ENCODE measurements around the gene PRIMA1.

The PRIMA1 gene

DNA sequence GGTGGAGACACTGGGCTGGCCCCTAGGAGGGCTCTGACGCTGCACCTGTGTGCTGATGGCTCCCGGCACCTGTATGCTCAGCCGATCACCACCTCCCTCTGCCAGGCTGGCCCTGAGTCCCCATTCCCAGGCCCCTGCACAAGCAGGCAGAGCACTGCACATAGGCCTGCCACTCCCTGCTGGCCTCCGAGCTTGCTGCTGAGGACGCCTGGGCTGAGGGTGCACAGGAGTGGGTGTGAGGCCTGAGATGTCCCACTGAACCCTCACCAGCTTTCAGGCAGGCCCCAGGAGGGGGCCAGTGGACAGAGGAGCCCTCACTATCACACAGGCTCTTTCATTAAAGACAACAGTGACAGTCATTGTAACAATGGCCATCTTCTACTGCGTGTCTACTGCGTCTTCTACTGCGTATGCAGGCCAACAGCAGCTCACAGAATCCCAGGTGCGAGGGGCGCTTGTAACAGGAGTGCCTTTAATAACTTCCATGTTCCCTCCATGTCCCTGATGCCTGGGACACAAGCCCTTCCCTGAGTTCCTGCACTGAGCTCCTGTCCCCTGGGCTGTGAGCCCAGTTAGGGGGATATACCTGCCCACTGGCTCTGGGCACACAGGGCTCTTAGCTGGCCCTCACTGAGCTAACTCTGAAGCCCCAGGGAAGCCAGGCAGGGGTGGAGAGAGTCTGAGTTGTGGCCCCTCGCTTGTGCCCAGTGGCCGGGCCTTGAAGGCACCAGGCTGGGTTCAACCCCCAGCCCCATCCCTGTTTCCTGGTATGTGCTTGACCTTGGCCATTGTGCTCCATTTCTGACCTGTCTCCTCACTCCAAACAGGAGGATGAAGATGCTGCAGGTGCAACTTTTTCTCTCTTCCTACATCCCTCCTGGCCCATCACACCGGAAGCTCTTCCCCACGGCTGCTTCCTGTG lies 71.3 kb downstream of the PRIMA1 start:
- Histone ChIP-seq H3K4me2 (ENCODE audit: low read depth, low read length, poor library complexity, severe bottlenecking) (no peak overlapping the region), H3F3A (ENCODE audit: insufficient read depth) (no peaks in the 10 kb centered on the region), H3K9ac (ENCODE audit: low read length) (no peak overlapping the region), H4K20me1 (ENCODE audit: low read depth, low read length) (no peaks in the 10 kb centered on the region), H3K4me3 (ENCODE audit: insufficient read depth, low read length, poor library complexity, severe bottlenecking) (no peak overlapping the region), H3K79me2 (ENCODE audit: insufficient read depth, low read length) (no peaks in the 10 kb centered on the region), H3K9me3 (ENCODE audit: insufficient read depth, low read length) (no peaks in the 10 kb centered on the region), H3K27me3 (ENCODE audit: low read length) (no peaks in the 10 kb centered on the region), H2AFZ (ENCODE audit: low read depth, low read length, severe bottlenecking) (no peak overlapping the region), H3K9me2 (replicated peaks; ENCODE audit: insufficient read depth, low read length) (no peaks in the 10 kb centered on the region), H3K27ac (ENCODE audit: low read depth, low read length) (no peak overlapping the region), H3K36me3 (ENCODE audit: low read length) (no peaks in the 10 kb centered on the region)
- TF ChIP-seq, protein P1, sequence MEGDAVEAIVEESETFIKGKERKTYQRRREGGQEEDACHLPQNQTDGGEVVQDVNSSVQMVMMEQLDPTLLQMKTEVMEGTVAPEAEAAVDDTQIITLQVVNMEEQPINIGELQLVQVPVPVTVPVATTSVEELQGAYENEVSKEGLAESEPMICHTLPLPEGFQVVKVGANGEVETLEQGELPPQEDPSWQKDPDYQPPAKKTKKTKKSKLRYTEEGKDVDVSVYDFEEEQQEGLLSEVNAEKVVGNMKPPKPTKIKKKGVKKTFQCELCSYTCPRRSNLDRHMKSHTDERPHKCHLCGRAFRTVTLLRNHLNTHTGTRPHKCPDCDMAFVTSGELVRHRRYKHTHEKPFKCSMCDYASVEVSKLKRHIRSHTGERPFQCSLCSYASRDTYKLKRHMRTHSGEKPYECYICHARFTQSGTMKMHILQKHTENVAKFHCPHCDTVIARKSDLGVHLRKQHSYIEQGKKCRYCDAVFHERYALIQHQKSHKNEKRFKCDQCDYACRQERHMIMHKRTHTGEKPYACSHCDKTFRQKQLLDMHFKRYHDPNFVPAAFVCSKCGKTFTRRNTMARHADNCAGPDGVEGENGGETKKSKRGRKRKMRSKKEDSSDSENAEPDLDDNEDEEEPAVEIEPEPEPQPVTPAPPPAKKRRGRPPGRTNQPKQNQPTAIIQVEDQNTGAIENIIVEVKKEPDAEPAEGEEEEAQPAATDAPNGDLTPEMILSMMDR (IDR thresholded peaks at IDR 0.05; ENCODE audit: insufficient read depth, low read length, poor library complexity, severe bottlenecking) = no peak
- no peak for TF ChIP-seq EZH2phosphoT487 (conservative IDR thresholded peaks at IDR 0.05; ENCODE audit: low read length)

DNA sequence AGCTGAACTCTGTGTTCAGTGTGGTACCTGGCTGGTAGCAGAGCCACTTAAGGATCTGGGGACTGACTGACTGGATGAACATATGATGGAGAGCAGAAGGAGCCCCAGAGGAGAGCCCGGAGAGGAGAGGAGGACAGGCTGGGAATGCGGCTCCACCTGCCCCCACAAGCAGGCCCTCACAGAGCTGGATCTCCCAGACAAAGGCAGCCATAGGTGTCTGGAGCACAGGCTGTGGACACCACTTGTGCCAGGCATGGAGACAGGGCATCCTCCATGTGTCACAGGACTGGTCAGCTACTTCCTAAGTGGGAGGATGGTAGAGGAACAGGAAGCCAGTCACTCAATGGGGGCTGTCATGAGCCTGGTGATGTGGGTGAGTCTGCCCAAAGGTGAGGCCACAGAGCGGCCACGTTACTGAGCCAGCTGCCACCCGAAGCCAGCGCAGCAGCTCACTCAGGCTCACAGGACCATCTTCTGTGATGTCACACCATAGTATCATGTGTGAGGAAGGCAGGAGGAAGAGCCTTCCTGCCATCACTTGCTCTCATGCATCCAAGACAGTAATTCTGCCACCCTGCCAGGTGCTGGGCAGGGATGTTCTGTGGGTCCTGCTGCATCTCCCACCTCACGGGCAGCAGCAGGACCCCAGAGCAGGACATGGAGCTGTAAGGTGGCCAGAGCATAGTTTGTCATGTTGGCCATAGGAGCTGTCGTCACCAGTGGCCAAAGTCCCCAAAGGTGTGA lies 72.1 kb downstream of the PRIMA1 start:
- no peak overlapping the region for H2AFZ ChIP-seq (ENCODE audit: low read depth, low read length, severe bottlenecking)
- no peaks in the 10 kb centered on the region for H3K79me2 ChIP-seq (ENCODE audit: insufficient read depth, low read length)
- H3K4me2 ChIP-seq (ENCODE audit: low read depth, low read length, poor library complexity, severe bottlenecking) = no peak overlapping the region
- H3F3A ChIP-seq (ENCODE audit: insufficient read depth) = no peaks in the 10 kb centered on the region
- H3K4me3 ChIP-seq (ENCODE audit: insufficient read depth, low read length, poor library complexity, severe bottlenecking) = no peak overlapping the region
- TF ChIP-seq, protein P1 (IDR thresholded peaks at IDR 0.05; ENCODE audit: insufficient read depth, low read length, poor library complexity, severe bottlenecking) = no peak
- no peak for TF ChIP-seq EZH2phosphoT487 (conservative IDR thresholded peaks at IDR 0.05; ENCODE audit: low read length)
- H3K27ac ChIP-seq (ENCODE audit: low read depth, low read length) = no peak overlapping the region
- H3K9me2 ChIP-seq (replicated peaks; ENCODE audit: insufficient read depth, low read length) = no peaks in the 10 kb centered on the region
- no peak overlapping the region for H3K9ac ChIP-seq (ENCODE audit: low read length)
- no peaks in the 10 kb centered on the region for H3K9me3 ChIP-seq (ENCODE audit: insufficient read depth, low read length)
- no peaks in the 10 kb centered on the region for H4K20me1 ChIP-seq (ENCODE audit: low read depth, low read length)
- no peaks in the 10 kb centered on the region for H3K27me3 ChIP-seq (ENCODE audit: low read length)
- no peaks in the 10 kb centered on the region for H3K36me3 ChIP-seq (ENCODE audit: low read length)

DNA sequence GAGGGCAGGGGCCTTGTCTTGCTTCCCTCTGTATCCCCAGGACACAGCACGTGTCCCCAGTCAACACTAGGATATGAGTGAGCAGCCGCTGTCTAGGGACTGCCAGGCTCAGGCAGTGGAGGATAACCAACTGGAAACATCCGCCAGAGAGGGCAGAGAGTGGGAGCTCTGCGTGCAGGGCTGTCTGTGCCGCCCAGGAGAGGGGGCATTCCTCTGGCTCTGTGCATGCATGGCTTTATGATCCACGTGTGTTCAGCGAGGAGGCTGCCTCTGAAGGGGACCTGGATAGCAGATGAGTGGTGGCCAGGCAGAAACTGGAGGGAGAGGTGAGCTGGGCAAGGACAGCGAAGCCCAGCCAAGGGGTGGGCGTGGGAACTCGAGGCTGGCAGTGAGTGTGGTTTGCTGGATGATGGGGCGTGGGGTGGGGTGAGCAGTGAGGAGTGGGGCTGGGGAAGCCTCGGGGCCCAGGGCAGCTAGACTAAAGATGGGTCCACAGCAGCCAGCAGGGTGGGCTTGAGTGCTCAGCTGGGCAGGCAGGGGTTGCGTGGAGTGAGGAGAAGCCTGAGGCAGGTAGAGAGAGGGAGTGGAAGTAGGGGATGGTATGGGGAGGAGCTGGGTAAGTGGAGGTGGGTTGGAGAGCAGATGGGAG lies 72.9 kb downstream of the PRIMA1 start:
- Histone ChIP-seq H3K9me3 (ENCODE audit: insufficient read depth, low read length) (no peaks in the 10 kb centered on the region), H2AFZ (ENCODE audit: low read depth, low read length, severe bottlenecking) (no peak overlapping the region), H3K4me3 (ENCODE audit: insufficient read depth, low read length, poor library complexity, severe bottlenecking) (no peak overlapping the region), H3F3A (ENCODE audit: insufficient read depth) (no peaks in the 10 kb centered on the region), H3K27me3 (ENCODE audit: low read length) (no peaks in the 10 kb centered on the region), H3K4me2 (ENCODE audit: low read depth, low read length, poor library complexity, severe bottlenecking) (no peak overlapping the region), H3K27ac (ENCODE audit: low read depth, low read length) (no peak overlapping the region), H3K9me2 (replicated peaks; ENCODE audit: insufficient read depth, low read length) (no peaks in the 10 kb centered on the region), H3K79me2 (ENCODE audit: insufficient read depth, low read length) (no peaks in the 10 kb centered on the region), H3K9ac (ENCODE audit: low read length) (no peak overlapping the region), H4K20me1 (ENCODE audit: low read depth, low read length) (no peaks in the 10 kb centered on the region), H3K36me3 (ENCODE audit: low read length) (no peaks in the 10 kb centered on the region)
- TF ChIP-seq, protein P1 (IDR thresholded peaks at IDR 0.05; ENCODE audit: insufficient read depth, low read length, poor library complexity, severe bottlenecking) = no peak
- no peak for TF ChIP-seq EZH2phosphoT487 (conservative IDR thresholded peaks at IDR 0.05; ENCODE audit: low read length)
